Thyroid gland (tissue), 4 donors: ENCODE results near the gene MIDN.

Experiments used
- CTCF ChIP-seq, 6 experiments: fragments of 200-600 bp in 3 of 6; fragments of 450-650 bp in 3 of 6; sonication (generic) in 3 of 6; IDR thresholded peaks; one replicate each; pipeline ENCODE4 v1.5.1; 2016 to 2019; ENCODE audit warnings: antibody characterized with exemption in 6 of 6, mild to moderate bottlenecking in 2 of 6, inconsistent platforms in 1 of 6, moderate library complexity in 1 of 6
- POLR2A ChIP-seq, 2 donors: fragments of 450-650 bp; IDR thresholded peaks; one replicate each; pipeline ENCODE4 v1.6.1; 2017; ENCODE audit warnings: antibody characterized with exemption in 2 of 2, mild to moderate bottlenecking in 2 of 2, moderate library complexity in 1 of 2

GRCh38 chr19:1239420-1239795 is 9.0 kb upstream of the MIDN start:
- TF ChIP-seq POLR2A (IDR thresholded peaks at IDR 0.05) (no peak), CTCF (IDR thresholded peaks at IDR 0.05) (no peak)
